RWPE1 (cell line): Measurements from ENCODE around the gene EGFR.

Source experiments
- CTCF ChIA-PET: fragments of 350-600 bp; sonication (Branson Sonifier 250); formaldehyde crosslinking; extraction: SDS; loops from one replicate; lab custom pipeline; 2021; lab: Yijun Ruan, JAX
- POLR2A ChIA-PET: fragments of 400-600 bp; formaldehyde crosslinking; extraction: SDS; loops from one replicate; lab custom pipeline; 2020; ENCODE audit warnings: antibody characterized with exemption; ENCODE audit not compliant: low non-redundant PET; lab: Yijun Ruan, JAX
- DNase-seq: peaks from one replicate; pipeline ENCODE4 v3.0.0; 2012; ENCODE audit warnings: low spot score
- H3K27ac ChIP-seq: fragments of 450-650 bp; 2 replicates; pipeline ENCODE4 v1.5.1; 2017
- TF ChIP-seq, protein P1 (sequence below): fragments of 450-650 bp; conservative IDR thresholded peaks from 2 replicates; pipeline ENCODE4 v1.5.1; 2017; ENCODE audit warnings: low read depth, mild to moderate bottlenecking

EGFR gene

DNA sequence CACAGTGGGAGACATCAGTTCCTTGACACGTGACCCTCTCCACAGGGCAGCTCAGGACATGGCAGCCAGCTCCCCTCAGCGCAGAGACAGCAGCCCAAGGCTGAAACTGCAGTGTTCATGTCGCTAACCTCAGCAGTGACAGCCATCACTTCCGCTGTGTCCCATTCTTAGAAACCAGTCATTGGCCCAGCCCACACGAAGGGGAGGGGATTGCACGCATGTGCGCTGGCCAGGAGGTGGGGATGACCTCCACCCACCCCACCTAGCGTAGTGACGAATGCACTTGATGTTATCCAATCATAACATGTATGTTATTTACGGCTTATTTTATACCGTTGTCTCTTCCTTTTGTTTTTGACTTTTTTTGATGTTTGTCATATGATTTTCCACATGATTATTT lies 36.9 kb upstream of the EGFR start:
- TF ChIP-seq, protein P1, sequence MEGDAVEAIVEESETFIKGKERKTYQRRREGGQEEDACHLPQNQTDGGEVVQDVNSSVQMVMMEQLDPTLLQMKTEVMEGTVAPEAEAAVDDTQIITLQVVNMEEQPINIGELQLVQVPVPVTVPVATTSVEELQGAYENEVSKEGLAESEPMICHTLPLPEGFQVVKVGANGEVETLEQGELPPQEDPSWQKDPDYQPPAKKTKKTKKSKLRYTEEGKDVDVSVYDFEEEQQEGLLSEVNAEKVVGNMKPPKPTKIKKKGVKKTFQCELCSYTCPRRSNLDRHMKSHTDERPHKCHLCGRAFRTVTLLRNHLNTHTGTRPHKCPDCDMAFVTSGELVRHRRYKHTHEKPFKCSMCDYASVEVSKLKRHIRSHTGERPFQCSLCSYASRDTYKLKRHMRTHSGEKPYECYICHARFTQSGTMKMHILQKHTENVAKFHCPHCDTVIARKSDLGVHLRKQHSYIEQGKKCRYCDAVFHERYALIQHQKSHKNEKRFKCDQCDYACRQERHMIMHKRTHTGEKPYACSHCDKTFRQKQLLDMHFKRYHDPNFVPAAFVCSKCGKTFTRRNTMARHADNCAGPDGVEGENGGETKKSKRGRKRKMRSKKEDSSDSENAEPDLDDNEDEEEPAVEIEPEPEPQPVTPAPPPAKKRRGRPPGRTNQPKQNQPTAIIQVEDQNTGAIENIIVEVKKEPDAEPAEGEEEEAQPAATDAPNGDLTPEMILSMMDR: no peak
- POLR2A ChIA-PET: no interaction called here
- CTCF ChIA-PET: no interaction called here
- no peak for DNase-seq
- H3K27ac ChIP-seq: 0 out of 2 replicates have a peak overlapping the region, but pooled peaks have one; percentile 2

DNA sequence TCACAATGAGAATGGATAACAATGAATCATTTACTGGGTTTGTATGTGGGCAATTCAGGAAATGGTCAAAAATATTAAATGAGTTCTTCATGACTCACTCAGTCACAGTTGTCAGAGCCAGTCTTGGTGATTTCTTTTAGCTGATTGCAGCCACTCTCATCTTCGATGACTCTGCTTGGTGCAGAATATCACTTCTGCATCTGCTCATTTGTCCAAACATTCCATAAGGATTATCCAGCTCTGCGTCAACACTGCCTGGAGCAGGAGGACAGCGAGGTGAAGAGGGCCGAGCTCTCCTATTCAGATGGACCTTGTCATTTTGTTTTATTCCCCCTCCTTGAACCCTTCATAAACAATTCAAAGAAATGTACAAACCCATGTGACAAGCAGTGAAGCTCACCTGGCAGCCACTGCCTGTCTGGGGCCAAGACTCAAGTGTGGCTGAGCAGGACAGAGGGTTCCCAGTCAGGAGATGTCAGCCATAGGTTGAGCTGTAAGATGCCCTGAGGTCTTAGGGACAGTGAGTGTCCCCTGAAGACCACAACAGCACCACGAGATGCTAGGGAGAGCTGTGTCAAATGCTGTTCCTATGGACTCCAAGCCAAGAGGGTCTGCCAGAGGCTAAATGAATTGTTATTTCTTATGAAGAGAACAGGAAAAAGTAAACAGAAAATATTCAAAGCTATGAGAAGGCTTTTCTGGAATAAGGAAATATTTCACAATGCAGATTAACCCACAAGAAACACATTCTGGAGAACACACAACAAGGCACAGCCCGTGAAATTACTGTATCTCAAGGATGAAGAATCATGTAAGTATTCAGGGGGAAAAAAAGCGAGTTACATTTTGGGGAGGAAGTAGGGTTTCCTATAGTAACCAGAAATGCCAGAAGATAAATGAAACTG lies 33.1 kb upstream of the EGFR start:
- TF ChIP-seq, protein P1: no peak
- peak overlapping the region; percentile 86 for H3K27ac ChIP-seq
- ChIA-PET POLR2A (interaction anchor here (0.6 to 0.9 kb wide), 3 partner anchors 24 to 154 kb away, joined by 3 to 7 read pairs (median 3); partner anchors contain the start of gene EGFR), CTCF (interaction anchor here (0.6 kb wide), 1 partner anchor 42 kb away, joined by 3 read pairs; no protein-coding TSS in a partner anchor)
- DNase-seq: peak; percentile 87

DNA sequence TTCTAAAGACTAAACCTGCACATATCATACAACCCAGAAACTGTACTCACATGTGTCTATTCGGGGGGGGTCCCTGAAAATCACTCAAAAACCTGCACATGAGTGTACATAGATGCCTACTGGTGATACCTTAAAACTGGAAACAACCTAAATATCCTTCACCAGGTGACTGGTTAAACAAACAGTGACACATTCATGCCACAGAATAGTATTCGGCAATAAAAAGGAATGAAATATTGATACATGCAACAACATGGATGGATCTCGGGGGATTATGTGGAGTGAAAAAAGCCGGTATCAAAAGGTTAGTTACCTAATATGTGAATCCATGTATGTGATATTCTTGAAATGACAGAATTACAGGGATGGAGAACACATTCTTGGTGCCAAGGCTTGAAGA lies 32.1 kb upstream of the EGFR start:
- POLR2A ChIA-PET: no interaction called here
- H3K27ac ChIP-seq: no peak overlapping the region
- no peak for DNase-seq
- CTCF ChIA-PET: no interaction called here
- TF ChIP-seq, protein P1: no peak

DNA sequence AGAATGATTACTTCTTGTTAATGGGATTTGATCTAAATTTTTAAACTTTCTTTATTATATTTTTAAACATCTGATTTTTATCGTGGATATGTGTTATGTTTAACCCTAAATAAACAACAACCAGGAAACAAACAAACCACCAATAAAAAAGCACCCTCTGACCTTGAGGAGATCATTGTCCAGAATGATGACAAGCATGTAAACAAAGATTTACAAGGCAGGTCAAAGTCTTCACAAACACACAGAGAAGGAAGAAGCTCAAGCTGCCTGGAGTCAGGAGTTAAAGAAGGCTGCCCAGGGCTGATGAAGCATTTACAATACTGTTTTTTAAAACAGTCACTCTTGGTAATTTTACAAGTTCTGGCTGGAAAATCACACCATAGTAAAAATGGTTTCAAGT lies 31.0 kb upstream of the EGFR start:
- DNase-seq: no peak
- ChIA-PET POLR2A (no interaction called here), CTCF (no interaction called here)
- no peak overlapping the region for H3K27ac ChIP-seq
- TF ChIP-seq, protein P1: no peak

DNA sequence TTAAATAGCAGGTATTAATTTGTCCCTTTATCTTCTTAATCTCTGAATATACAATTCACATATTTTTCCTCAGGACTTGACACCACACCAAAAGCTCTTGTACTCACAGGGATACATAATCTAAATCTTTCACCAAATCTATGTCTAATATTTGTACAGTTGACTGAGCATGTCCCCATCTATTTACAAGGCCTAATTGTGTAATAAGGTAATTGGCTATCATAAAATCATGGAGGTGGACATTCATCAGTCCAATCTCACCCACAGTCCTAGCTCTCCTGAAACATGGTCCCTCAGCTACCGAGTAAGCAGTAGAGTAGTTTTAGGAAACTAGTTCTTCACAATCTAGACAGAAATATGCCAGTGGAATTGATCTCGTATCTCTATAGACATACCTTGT lies 30.3 kb upstream of the EGFR start:
- DNase-seq: no peak
- H3K27ac ChIP-seq: no peak overlapping the region
- POLR2A ChIA-PET: no interaction called here
- TF ChIP-seq, protein P1: no peak
- CTCF ChIA-PET: interaction anchor here (0.7 kb wide), 1 partner anchor 13 kb away, joined by 3 read pairs; no protein-coding TSS in a partner anchor

DNA sequence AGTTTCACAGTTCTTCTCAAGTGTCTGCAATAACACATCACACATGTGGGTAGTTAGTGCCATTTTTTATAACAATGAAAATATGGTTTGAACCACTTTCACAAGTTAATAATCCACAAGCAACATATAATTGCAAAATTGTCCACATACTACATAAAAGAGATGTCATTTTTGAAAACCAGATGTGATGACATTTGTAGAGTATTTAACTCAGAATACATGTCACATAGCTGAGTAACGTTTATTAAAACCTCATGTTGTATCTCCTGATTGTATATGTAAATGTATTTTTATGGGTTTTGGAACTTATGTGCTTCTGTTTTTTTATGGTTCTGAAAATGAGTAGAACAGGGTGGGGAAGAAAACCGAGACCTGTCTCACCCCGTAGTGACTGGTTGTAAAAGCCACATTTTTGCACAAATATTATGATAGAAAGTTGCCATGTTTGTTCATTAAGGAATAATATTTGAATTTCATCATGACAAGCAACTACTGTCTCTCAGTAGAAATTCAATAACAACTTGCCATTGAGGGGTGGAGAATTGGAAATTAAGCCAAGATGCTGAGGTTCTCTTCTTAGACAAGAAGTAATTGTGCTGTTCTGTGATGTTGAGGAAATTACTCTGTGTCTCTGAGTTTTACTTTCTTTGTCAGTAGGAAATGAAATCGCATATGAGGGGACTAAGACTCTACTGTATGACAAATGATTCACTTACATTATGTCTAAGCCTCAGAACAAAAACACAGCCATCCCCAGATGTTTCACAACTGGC lies 29.2 kb upstream of the EGFR start:
- no peak overlapping the region for H3K27ac ChIP-seq
- DNase-seq: no peak
- ChIA-PET POLR2A (no interaction called here), CTCF (no interaction called here)
- TF ChIP-seq, protein P1: no peak
